GM18517 (cell line): Measurements from ENCODE around the gene LDLR.

Experiments
- ATAC-seq: cut with Tn5 transposase; IDR thresholded peaks from one replicate; pipeline ENCODE4 v1.9.1; 2021; ENCODE audit warnings: mild to moderate bottlenecking, moderate library complexity; ENCODE audit not compliant: unreplicated experiment

The LDLR gene

GRCh38 chr19:11089254-11090013, at the start of gene LDLR:
TSS of gene LDLR (plus strand) at chr19:11089463. CDS start at chr19:11089549, 86 bp downstream.
- ATAC-seq = no peak

GRCh38 chr19:11041194-11041593, 48.1 kb upstream of the LDLR start:
- no peak for ATAC-seq

DNA sequence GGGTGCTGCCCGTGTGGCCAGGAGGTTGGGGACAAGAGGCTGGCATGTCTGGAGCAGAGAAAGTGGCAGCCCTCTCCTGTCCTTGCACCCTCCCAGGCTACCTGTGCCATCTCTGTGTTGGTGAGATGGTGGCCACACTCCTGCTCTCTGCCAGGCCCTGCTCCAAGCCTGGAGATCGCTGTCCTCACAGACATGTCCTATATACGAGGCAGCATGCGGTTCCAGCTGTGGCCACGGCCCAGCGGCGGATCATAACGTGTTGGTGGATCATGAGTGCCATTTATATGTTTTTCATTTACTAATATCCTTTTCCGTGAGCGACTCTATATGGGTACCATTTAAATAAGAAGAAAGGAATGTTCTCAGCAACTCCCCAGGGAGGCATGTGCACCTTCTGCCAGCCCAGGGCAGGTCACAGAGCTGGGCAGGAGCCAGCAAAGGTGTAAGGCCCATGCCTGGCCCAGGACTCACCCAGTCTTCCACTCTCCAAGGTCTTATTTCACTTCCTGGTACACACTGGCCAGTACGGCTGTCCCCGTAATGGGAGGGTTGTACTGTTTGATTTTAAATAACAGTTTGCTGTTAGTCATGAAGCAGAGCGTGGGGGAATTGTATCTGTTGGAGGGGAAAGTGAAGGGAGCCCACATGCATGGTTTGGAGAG, 47.2 kb upstream of the LDLR start:
- no peak for ATAC-seq

DNA sequence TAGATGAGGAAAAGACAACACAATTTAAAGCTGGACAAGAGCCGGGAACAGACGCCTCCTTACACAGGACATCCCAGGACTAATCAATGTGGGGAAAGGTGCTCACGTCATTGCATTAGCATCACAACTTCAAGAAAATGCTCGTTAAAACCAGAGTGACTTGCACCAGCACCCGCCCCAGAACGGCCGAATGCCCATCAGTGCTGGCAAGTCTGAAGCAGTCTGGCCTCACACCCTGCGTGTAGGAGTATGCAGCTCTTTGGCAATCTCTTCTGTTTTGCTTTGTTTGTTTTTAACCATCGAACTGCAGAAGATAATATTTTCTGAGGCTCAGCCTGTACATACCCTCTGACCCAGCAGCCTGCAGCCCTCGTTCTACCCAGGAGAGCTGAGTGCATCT, 44.8 kb upstream of the LDLR start:
- no peak for ATAC-seq

DNA sequence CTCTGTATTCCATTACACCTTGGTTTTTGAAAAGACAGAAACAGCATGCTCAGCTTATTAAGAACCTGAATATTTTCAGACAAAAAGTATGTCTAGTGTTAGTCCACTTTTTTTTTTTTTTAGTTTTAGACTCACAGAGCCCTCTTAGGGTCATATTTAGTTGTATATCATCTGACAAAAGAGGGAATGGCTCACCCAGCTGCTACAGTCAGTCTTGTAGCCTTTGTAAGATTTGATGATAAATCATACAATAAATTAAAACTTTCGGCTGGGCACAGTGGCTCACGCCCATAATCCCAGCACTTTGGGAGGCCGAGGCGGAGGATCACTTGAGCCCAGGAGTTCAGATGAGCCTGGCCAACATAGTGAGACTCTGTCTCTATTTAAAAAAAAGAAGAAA, 43.7 kb upstream of the LDLR start:
- ATAC-seq = no peak

DNA sequence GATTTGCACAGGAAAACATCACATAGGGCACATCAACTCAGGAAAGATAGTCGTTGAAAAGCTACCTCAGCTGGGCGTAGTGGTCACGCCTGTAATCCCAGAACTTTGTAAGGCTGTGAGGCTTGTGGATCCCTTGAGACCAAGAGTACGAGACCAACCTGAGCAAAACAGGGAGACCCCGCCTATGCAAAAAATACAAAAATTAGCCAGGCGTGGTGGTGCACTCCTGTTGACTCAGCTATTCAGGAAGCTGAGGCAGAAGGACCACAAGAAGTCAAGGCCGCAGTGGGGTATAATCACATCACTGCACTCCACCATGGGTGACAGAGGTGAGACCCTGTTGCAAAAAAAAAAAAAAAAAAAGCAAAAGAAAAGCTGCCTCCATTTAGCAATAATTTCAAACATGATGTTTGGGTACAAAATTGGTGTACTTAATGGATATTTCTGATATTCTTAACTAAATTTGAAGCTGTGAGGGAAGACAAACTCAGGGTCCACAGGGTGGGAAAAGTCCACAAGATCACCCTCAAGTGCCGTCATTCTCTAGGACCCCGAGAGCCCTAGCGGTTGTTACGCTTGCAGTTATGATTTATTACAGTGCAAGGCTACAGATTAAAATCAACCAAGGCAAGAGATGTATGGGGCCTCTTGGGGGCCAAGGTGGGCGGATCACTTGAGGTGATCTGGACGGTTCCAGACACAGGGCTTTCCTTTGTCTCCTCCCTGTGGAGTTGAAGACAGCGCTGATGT, 42.5 kb upstream of the LDLR start:
- no peak for ATAC-seq

DNA sequence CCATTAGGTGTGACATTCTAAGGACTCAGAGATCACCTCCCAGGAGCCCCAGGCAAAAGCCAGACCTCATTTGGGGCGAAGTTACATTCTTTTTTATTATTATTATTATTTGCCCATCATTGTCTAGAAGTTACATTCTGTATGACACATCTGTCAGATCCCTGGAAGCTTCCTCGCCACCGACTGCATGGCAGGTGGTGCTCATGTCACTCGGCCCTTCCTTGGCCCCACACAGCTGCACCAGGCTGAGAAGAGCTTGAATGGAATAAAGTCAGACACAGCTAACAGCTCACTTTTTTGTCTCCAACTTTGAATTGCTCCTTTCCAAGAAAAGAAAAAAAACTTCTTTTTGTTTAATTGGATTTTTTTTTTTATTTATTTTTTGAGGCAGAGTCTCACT, 41.4 kb upstream of the LDLR start:
- ATAC-seq = no peak

DNA sequence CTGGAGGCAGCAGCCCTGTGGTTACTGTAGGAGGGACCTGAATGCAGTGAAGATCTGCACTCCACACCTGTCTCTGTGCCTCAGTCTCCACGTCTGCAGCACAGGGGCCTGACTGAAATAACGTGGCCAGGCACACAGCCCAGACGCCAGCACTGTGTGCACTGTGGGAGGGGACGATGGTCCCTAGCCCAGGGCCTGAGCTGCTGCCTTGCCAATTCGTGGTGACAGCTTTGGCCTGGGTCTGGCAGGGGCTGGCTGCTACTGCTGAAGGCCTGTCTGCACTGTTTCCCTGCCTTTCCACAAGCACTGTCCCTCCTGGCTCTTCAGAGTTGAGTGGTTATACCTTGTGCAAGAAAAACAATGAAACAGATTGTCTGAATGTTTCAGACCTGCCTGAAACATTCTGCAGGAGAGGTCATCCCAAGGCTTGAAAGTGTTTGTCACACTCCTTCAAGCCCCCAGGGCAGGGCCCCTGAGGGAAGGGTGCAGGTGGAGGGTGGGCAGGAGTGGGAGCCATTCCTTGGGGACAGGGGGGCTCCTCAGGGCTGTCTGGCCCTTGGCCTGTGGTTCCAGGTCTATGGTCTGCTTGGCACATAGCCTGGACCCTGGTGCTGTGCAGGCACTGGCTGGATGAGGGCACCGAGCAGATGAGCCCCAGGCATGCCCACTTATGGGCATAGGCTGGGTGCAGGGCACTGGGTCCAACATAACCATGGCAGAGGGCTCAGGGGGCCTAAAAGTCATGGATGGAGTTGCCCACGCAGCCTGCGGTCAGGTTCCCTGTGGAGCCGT, 38.7 kb upstream of the LDLR start:
- no peak for ATAC-seq

GRCh38 chr19:11053817-11054195, 35.5 kb upstream of the LDLR start:
- no peak for ATAC-seq

DNA sequence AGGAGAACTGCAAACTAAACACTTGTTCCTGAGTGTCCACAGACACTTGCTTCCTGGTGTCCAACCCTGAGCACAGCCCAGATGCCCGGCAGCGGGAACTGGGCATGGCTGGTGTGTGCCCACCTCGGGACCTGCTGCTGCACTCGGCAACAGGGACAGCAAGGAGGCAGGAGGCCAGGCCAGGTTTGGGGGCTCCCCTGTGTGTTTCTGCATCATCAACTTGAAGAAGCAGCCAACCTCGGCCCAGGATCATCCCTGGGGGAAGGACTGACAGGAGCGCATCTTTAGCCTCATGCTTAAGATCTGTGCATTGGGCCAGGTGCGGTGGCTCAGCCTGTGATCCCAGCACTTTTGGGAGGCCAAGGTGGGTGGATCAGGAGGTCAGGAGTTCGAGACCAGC, 35.1 kb upstream of the LDLR start:
- no peak for ATAC-seq

DNA sequence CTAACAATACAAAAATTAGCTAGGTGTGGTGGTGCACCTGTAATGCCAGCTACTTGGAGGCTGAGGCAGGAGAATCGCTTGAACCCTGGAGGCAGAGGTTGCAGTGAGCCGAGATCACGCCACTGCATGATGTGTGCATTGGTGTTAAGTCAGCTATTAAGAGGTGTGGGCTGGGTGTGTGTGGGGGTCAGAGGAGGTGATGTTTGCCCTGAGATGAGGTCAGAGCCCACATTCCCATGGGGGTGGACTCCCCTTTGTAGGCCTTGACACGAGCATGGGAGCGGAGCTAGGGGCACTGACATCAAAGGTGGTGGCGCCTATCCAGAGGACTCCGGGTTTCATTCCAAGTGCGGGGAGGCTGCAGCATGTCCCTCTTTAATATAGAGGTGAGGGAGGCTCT, 34.6 kb upstream of the LDLR start:
- no peak for ATAC-seq

DNA sequence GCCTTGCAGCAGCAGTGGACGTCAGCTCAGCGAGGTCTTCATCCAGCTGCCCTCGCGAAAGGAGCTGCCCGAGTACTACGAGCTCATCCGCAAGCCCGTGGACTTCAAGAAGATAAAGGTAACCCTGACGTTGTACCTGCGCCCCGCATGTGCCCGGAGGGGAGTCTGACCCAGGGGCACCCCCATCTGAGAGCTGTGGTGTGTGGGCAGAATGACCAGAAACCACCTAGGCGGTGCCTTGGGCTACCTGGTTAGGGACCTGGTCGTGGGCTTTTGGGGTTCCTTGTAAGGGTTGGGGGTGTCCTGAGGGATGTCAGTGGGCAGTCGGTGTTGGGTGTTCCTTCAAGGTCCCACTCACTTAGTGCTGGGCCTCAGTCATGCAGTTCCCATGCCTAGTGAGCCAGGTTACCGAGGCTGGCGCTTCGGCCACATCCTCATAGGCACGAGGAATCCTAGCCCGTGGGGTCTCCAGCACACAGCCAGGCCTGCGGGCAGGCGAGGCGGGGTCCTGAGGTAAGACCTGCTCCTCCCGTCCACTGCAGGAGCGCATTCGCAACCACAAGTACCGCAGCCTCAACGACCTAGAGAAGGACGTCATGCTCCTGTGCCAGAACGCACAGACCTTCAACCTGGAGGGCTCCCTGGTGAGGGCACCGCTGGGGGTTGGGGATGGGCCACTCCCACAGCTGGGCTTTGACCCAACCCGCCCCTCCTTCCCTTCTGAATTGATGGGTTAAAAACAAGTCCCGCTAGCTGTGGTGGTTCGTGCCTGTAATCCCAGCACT, 30.8 kb upstream of the LDLR start:
- ATAC-seq = no peak

DNA sequence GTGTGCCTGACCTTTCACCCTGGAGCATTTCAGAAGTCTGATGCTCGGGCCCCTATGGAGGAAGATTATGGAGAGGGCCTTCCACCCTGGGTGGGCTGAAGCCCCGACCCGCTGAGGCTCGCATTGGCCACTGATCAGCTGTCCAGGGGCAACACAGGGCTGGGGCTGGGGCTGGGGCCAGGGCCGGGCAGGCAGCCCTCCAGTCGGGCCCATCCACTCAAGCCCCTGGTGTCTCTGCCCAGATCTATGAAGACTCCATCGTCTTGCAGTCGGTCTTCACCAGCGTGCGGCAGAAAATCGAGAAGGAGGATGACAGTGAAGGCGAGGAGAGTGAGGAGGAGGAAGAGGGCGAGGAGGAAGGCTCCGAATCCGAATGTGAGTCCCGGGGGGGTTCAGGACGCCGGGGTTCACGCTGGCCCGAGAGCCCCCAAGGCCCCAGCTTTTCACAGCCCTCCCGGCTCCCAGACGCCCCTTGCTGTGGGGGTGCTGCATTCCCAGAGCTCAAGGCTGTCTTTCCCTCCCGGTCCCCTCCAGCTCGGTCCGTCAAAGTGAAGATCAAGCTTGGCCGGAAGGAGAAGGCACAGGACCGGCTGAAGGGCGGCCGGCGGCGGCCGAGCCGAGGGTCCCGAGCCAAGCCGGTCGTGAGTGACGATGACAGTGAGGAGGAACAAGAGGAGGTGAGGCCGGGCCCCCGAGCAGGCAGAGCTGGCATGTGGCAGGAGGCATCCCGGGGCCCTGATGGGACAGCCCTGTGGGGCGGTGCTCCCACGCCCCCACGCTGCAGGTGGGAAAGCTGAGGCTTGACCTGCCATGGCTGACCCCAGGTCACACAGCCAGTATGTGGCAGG, 29.5 kb upstream of the LDLR start:
- no peak for ATAC-seq

DNA sequence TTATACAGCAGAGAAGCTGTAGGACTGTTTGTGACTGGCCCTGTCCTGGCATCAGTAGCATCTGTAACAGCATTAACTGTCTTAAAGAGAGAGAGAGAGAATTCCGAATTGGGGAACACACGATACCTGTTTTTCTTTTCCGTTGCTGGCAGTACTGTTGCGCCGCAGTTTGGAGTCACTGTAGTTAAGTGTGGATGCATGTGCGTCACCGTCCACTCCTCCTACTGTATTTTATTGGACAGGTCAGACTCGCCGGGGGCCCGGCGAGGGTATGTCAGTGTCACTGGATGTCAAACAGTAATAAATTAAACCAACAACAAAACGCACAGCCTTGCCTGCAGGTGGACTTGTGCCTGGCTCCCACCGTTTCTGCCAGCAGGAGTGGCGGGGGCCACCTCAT, 27.3 kb upstream of the LDLR start:
- no peak for ATAC-seq

- ATAC-seq = no peak
Observed at GRCh38 chr19:11063434-11063833, 25.8 kb upstream of the LDLR start.

GRCh38 chr19:11064831-11065303, 24.4 kb upstream of the LDLR start:
- ATAC-seq = no peak

- no peak for ATAC-seq
Observed at GRCh38 chr19:11066326-11066725, 22.9 kb upstream of the LDLR start.

GRCh38 chr19:11067356-11068113, 21.7 kb upstream of the LDLR start:
- no peak for ATAC-seq

- ATAC-seq = no peak
Observed at GRCh38 chr19:11069561-11069960, 19.7 kb upstream of the LDLR start.
